ENCODE data around the gene FAM110A. TPM values are rescaled to one million over a fixed set of nuclear protein-coding genes. Genes with fewer than 3 reads are reported as not detected.

FAM110A gene
- total RNA-seq, 2 donors from 2014 or later, result 12.1 to 16.9 TPM

- H3K36me3 Mint-ChIP-seq (ENCODE audit: low read depth), result no peaks in the 10 kb centered on the region
- 84 to 96% methylated on average over 4 to 5 of the region's 5 CpGs for WGBS, 2 experiments (ENCODE audit: insufficient coverage in 1 of 2, insufficient read length in 1 of 2)
Observed at GRCh38 chr20:889106-889505, 55.6 kb downstream of the FAM110A start.

GRCh38 chr20:889932-890463 lies 56.5 kb downstream of the FAM110A start:
- H3K36me3 ChIP-seq (ENCODE audit: control insufficient read depth, insufficient read depth, low read length), result no peaks in the 10 kb centered on the region
- Mint-ChIP-seq H3K4me3 (no peak overlapping the region), H3K27me3 (ENCODE audit: insufficient read depth) (peaks cover 15% of the 10 kb centered on the region), H3K9me3 (no peaks in the 10 kb centered on the region), H3K36me3 (ENCODE audit: low read depth) (no peaks in the 10 kb centered on the region), H3K4me1 (peaks cover 4% of the 10 kb centered on the region), H3K27ac (no peak overlapping the region)
- H3K4me1 ChIP-seq (ENCODE audit: control insufficient read depth, insufficient read depth, low read length), result no peaks in the 10 kb centered on the region
- H3K27me3 ChIP-seq (ENCODE audit: control insufficient read depth, insufficient read depth, low read length, poor library complexity, severe bottlenecking), result peaks cover 19% of the 10 kb centered on the region
- no peak overlapping the region for H3K9ac ChIP-seq (ENCODE audit: extremely low read depth, low read length, poor library complexity, severe bottlenecking)
- 80 to 89% methylated on average over 7 to 10 of the region's 10 CpGs for WGBS, 2 experiments (ENCODE audit: insufficient coverage in 1 of 2, insufficient read length in 1 of 2)
- H3K9me3 ChIP-seq (ENCODE audit: control insufficient read depth, low read length), result no peaks in the 10 kb centered on the region
- no peak overlapping the region for H3K4me3 ChIP-seq (ENCODE audit: low read length)
- TF ChIP-seq, protein P1, sequence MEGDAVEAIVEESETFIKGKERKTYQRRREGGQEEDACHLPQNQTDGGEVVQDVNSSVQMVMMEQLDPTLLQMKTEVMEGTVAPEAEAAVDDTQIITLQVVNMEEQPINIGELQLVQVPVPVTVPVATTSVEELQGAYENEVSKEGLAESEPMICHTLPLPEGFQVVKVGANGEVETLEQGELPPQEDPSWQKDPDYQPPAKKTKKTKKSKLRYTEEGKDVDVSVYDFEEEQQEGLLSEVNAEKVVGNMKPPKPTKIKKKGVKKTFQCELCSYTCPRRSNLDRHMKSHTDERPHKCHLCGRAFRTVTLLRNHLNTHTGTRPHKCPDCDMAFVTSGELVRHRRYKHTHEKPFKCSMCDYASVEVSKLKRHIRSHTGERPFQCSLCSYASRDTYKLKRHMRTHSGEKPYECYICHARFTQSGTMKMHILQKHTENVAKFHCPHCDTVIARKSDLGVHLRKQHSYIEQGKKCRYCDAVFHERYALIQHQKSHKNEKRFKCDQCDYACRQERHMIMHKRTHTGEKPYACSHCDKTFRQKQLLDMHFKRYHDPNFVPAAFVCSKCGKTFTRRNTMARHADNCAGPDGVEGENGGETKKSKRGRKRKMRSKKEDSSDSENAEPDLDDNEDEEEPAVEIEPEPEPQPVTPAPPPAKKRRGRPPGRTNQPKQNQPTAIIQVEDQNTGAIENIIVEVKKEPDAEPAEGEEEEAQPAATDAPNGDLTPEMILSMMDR (conservative IDR thresholded peaks at IDR 0.05), result no peak
- H3K27ac ChIP-seq (ENCODE audit: low read depth, low read length), result no peak overlapping the region
- DNase-seq, result no peak

More at GRCh38 chr20:889106-889505, 55.6 kb downstream of the FAM110A start:
- Histone ChIP-seq H3K9ac (ENCODE audit: extremely low read depth, low read length, poor library complexity, severe bottlenecking) (no peak overlapping the region), H3K27me3 (ENCODE audit: control insufficient read depth, insufficient read depth, low read length, poor library complexity, severe bottlenecking) (peaks cover 19% of the 10 kb centered on the region), H3K9me3 (ENCODE audit: control insufficient read depth, low read length) (no peaks in the 10 kb centered on the region), H3K4me3 (ENCODE audit: low read length) (no peak overlapping the region), H3K4me1 (ENCODE audit: control insufficient read depth, insufficient read depth, low read length) (no peaks in the 10 kb centered on the region), H3K27ac (ENCODE audit: low read depth, low read length) (no peak overlapping the region), H3K36me3 (ENCODE audit: control insufficient read depth, insufficient read depth, low read length) (no peaks in the 10 kb centered on the region)
- TF ChIP-seq, protein P1 (conservative IDR thresholded peaks at IDR 0.05), result no peak
- H3K27me3 Mint-ChIP-seq (ENCODE audit: insufficient read depth), result peaks cover 17% of the 10 kb centered on the region
- no peaks in the 10 kb centered on the region for H3K9me3 Mint-ChIP-seq
- H3K27ac Mint-ChIP-seq, result no peak overlapping the region
- no peak for DNase-seq
- H3K4me3 Mint-ChIP-seq, result no peak overlapping the region
- peaks cover 4% of the 10 kb centered on the region for H3K4me1 Mint-ChIP-seq

GRCh38 chr20:890666-891057 lies 57.1 kb downstream of the FAM110A start:
- H3K4me3 ChIP-seq (ENCODE audit: low read length), result no peak overlapping the region
- TF ChIP-seq, protein P1 (conservative IDR thresholded peaks at IDR 0.05), result no peak
- H3K4me3 Mint-ChIP-seq, result no peak overlapping the region
- no peaks in the 10 kb centered on the region for H3K36me3 Mint-ChIP-seq (ENCODE audit: low read depth)
- H3K27me3 Mint-ChIP-seq (ENCODE audit: insufficient read depth), result peaks cover 9% of the 10 kb centered on the region
- H3K27ac Mint-ChIP-seq, result no peak overlapping the region
- H3K4me1 ChIP-seq (ENCODE audit: control insufficient read depth, insufficient read depth, low read length), result no peaks in the 10 kb centered on the region
- DNase-seq, result no peak
- no peak overlapping the region for H3K9ac ChIP-seq (ENCODE audit: extremely low read depth, low read length, poor library complexity, severe bottlenecking)
- WGBS, 2 experiments (ENCODE audit: insufficient coverage in 1 of 2, insufficient read length in 1 of 2), result 90 to 95% methylated on average over 6 of the region's 6 CpGs
- H3K4me1 Mint-ChIP-seq, result peaks cover 3% of the 10 kb centered on the region
- no peak overlapping the region for H3K27ac ChIP-seq (ENCODE audit: low read depth, low read length)
- peaks cover 14% of the 10 kb centered on the region for H3K27me3 ChIP-seq (ENCODE audit: control insufficient read depth, insufficient read depth, low read length, poor library complexity, severe bottlenecking)
- H3K9me3 Mint-ChIP-seq, result no peaks in the 10 kb centered on the region
- no peaks in the 10 kb centered on the region for H3K9me3 ChIP-seq (ENCODE audit: control insufficient read depth, low read length)
- no peaks in the 10 kb centered on the region for H3K36me3 ChIP-seq (ENCODE audit: control insufficient read depth, insufficient read depth, low read length)

Data from endodermal cell (in vitro differentiated cells).